IPS-20b (cell line): ENCODE measurements around the gene COL9A2.

Source experiments
- H3K27ac ChIP-seq: one replicate; pipeline ENCODE4 v1.5.1; 2013; ENCODE audit warnings: low read length
- H3K27me3 ChIP-seq: 2 replicates; pipeline ENCODE4 v1.6.1; 2013; ENCODE audit warnings: mild to moderate bottlenecking, low read length, inconsistent platforms; ENCODE audit not compliant: insufficient read depth
- H3K36me3 ChIP-seq: 2 replicates; pipeline ENCODE4 v1.6.1; 2013; ENCODE audit warnings: low read depth, mild to moderate bottlenecking, inconsistent platforms, low read length, moderate library complexity; ENCODE audit not compliant: insufficient read depth
- H3K4me1 ChIP-seq: 2 replicates; pipeline ENCODE4 v1.6.1; 2013; ENCODE audit warnings: mild to moderate bottlenecking, control low read depth, inconsistent platforms, low read length, moderate library complexity; ENCODE audit not compliant: insufficient read depth
- H3K4me3 ChIP-seq: 2 replicates; pipeline ENCODE4 v1.5.1; 2013; ENCODE audit warnings: mild to moderate bottlenecking, low read length, inconsistent platforms
- H3K9ac ChIP-seq: 2 replicates; pipeline ENCODE4 v1.6.1; 2013; ENCODE audit warnings: low read depth, mild to moderate bottlenecking, inconsistent platforms, low read length, moderate library complexity
- H3K9me3 ChIP-seq: 2 replicates; pipeline ENCODE4 v1.6.1; 2013; ENCODE audit warnings: mild to moderate bottlenecking, low read depth, low read length, inconsistent platforms; ENCODE audit not compliant: insufficient read depth

The COL9A2 gene

GRCh38 chr1:40300651-40301050 lies 16.4 kb downstream of the COL9A2 start:
- no peaks in the 10 kb centered on the region for H3K36me3 ChIP-seq
- no peaks in the 10 kb centered on the region for H3K9me3 ChIP-seq
- H3K27ac ChIP-seq: no peak overlapping the region
- H3K4me3 ChIP-seq: no peak overlapping the region
- H3K4me1 ChIP-seq: no peaks in the 10 kb centered on the region
- H3K27me3 ChIP-seq: no peaks in the 10 kb centered on the region
- no peak overlapping the region for H3K9ac ChIP-seq

- Histone ChIP-seq H3K4me1 (no peaks in the 10 kb centered on the region), H3K27me3 (no peaks in the 10 kb centered on the region), H3K9ac (no peak overlapping the region), H3K4me3 (no peak overlapping the region), H3K9me3 (no peaks in the 10 kb centered on the region), H3K36me3 (no peaks in the 10 kb centered on the region), H3K27ac (no peak overlapping the region)
These were observed 16.9 kb downstream of the COL9A2 start for GRCh38 chr1:40300249-40300567.

GRCh38 chr1:40299366-40300248 lies 17.5 kb downstream of the COL9A2 start:
- Histone ChIP-seq H3K27me3 (no peaks in the 10 kb centered on the region), H3K36me3 (peaks cover under 1% of the 10 kb centered on the region; the same call in 1 of the 2 replicates), H3K27ac (no peak overlapping the region), H3K9me3 (no peaks in the 10 kb centered on the region), H3K4me3 (no peak overlapping the region), H3K4me1 (no peaks in the 10 kb centered on the region), H3K9ac (no peak overlapping the region)

- H3K27me3 ChIP-seq: no peaks in the 10 kb centered on the region
- H3K9me3 ChIP-seq: no peaks in the 10 kb centered on the region
- no peak overlapping the region for H3K4me3 ChIP-seq
- H3K36me3 ChIP-seq: peaks cover 60% of the 10 kb centered on the region
- H3K27ac ChIP-seq: no peak overlapping the region
- no peak overlapping the region for H3K9ac ChIP-seq
- no peaks in the 10 kb centered on the region for H3K4me1 ChIP-seq
These were observed 25.8 kb downstream of the COL9A2 start for GRCh38 chr1:40291293-40291692.

- Histone ChIP-seq H3K27ac (no peak overlapping the region), H3K36me3 (peaks cover 51% of the 10 kb centered on the region)
These were observed 35.2 kb downstream of the COL9A2 start for GRCh38 chr1:40281853-40282252.

GRCh38 chr1:40276122-40276521 lies 41.0 kb downstream of the COL9A2 start:
- peaks cover 68% of the 10 kb centered on the region for H3K36me3 ChIP-seq
- no peak overlapping the region for H3K27ac ChIP-seq

More at GRCh38 chr1:40281853-40282252, 35.2 kb downstream of the COL9A2 start:
- H3K9me3 ChIP-seq: no peaks in the 10 kb centered on the region
- no peak overlapping the region for H3K4me3 ChIP-seq
- H3K27me3 ChIP-seq: no peaks in the 10 kb centered on the region
- no peaks in the 10 kb centered on the region for H3K4me1 ChIP-seq
- no peak overlapping the region for H3K9ac ChIP-seq

GRCh38 chr1:40274331-40274730 lies 42.8 kb downstream of the COL9A2 start:
- H3K27ac ChIP-seq: no peak overlapping the region
- no peaks in the 10 kb centered on the region for H3K9me3 ChIP-seq
- no peaks in the 10 kb centered on the region for H3K27me3 ChIP-seq
- H3K36me3 ChIP-seq: peaks cover 73% of the 10 kb centered on the region
- no peak overlapping the region for H3K9ac ChIP-seq
- H3K4me3 ChIP-seq: no peak overlapping the region
- H3K4me1 ChIP-seq: no peaks in the 10 kb centered on the region

More at GRCh38 chr1:40276122-40276521, 41.0 kb downstream of the COL9A2 start:
- H3K4me1 ChIP-seq: no peaks in the 10 kb centered on the region
- no peak overlapping the region for H3K9ac ChIP-seq
- H3K9me3 ChIP-seq: no peaks in the 10 kb centered on the region
- no peak overlapping the region for H3K4me3 ChIP-seq
- H3K27me3 ChIP-seq: no peaks in the 10 kb centered on the region

- no peak overlapping the region for H3K9ac ChIP-seq
- no peaks in the 10 kb centered on the region for H3K4me1 ChIP-seq
- H3K27me3 ChIP-seq: no peaks in the 10 kb centered on the region
- no peaks in the 10 kb centered on the region for H3K9me3 ChIP-seq
- no peak overlapping the region for H3K27ac ChIP-seq
- no peak overlapping the region for H3K4me3 ChIP-seq
- H3K36me3 ChIP-seq: peaks cover 71% of the 10 kb centered on the region
These were observed 43.4 kb downstream of the COL9A2 start for GRCh38 chr1:40273547-40274166.

GRCh38 chr1:40272653-40273213 lies 44.4 kb downstream of the COL9A2 start:
- no peaks in the 10 kb centered on the region for H3K4me1 ChIP-seq
- no peaks in the 10 kb centered on the region for H3K27me3 ChIP-seq
- no peak overlapping the region for H3K9ac ChIP-seq
- H3K4me3 ChIP-seq: no peak overlapping the region
- H3K27ac ChIP-seq: no peak overlapping the region
- H3K9me3 ChIP-seq: no peaks in the 10 kb centered on the region
- peaks cover 78% of the 10 kb centered on the region for H3K36me3 ChIP-seq

GRCh38 chr1:40270152-40270834 lies 46.8 kb downstream of the COL9A2 start:
- Histone ChIP-seq H3K27ac (no peak overlapping the region), H3K9ac (no peak overlapping the region), H3K36me3 (peaks cover 89% of the 10 kb centered on the region), H3K9me3 (no peaks in the 10 kb centered on the region), H3K4me3 (no peak overlapping the region), H3K4me1 (no peaks in the 10 kb centered on the region), H3K27me3 (no peaks in the 10 kb centered on the region)

GRCh38 chr1:40268211-40268610 lies 48.9 kb downstream of the COL9A2 start:
- no peak overlapping the region for H3K27ac ChIP-seq
- no peaks in the 10 kb centered on the region for H3K9me3 ChIP-seq
- H3K4me3 ChIP-seq: no peak overlapping the region
- H3K4me1 ChIP-seq: no peaks in the 10 kb centered on the region
- H3K27me3 ChIP-seq: no peaks in the 10 kb centered on the region
- peaks cover 93% of the 10 kb centered on the region for H3K36me3 ChIP-seq
- no peak overlapping the region for H3K9ac ChIP-seq
